HG03097 (cell line): Measurements from ENCODE around the gene NCAPH2.
"Not testable (repeated sequence)": the region's sequence is repeated elsewhere in the genome, so short reads cannot be mapped to it uniquely, and the experiment has no call there.

Experiments used
- ATAC-seq: cut with Tn5 transposase; IDR thresholded peaks from one replicate; pipeline ENCODE4 v1.9.1; 2021; ENCODE audit not compliant: unreplicated experiment, low FRiP score

NCAPH2 gene

GRCh38 chr22:50528682-50529415 is 20.8 kb downstream of the NCAPH2 start:
- no peak for ATAC-seq

- ATAC-seq = no peak
Observed at GRCh38 chr22:50529416-50529896, 21.4 kb downstream of the NCAPH2 start.

GRCh38 chr22:50529897-50530579 is 22.0 kb downstream of the NCAPH2 start, which contains the start of gene TYMP:
TSS of gene TYMP (minus strand) at chr22:50530012. CDS start at chr22:50529709, 303 bp downstream.
- no peak for ATAC-seq

GRCh38 chr22:50530580-50530876 is 22.5 kb downstream of the NCAPH2 start:
- ATAC-seq = no peak

- no peak for ATAC-seq
Observed at GRCh38 chr22:50530877-50531545, 23.0 kb downstream of the NCAPH2 start.

GRCh38 chr22:50531546-50531961 is 23.5 kb downstream of the NCAPH2 start:
- ATAC-seq = no peak

GRCh38 chr22:50531962-50532674 is 24.1 kb downstream of the NCAPH2 start:
- ATAC-seq = no peak

GRCh38 chr22:50532824-50533796 is 25.1 kb downstream of the NCAPH2 start:
- no peak for ATAC-seq

GRCh38 chr22:50533856-50534711 is 26.1 kb downstream of the NCAPH2 start:
- not testable (repeated sequence) for ATAC-seq

- ATAC-seq = no peak
Observed at GRCh38 chr22:50535113-50535512, 27.1 kb downstream of the NCAPH2 start.

GRCh38 chr22:50536226-50536625 is 28.2 kb downstream of the NCAPH2 start:
- ATAC-seq = no peak

- ATAC-seq = no peak
Observed at GRCh38 chr22:50537765-50538164, 29.7 kb downstream of the NCAPH2 start.

GRCh38 chr22:50540381-50540780 is 32.4 kb downstream of the NCAPH2 start:
- no peak for ATAC-seq

- not testable (repeated sequence) for ATAC-seq
Observed at GRCh38 chr22:50541667-50542026, 33.6 kb downstream of the NCAPH2 start.

- ATAC-seq = peak; percentile 32
Observed at GRCh38 chr22:50542416-50542927, 34.4 kb downstream of the NCAPH2 start.

GRCh38 chr22:50544078-50544745 is 36.2 kb downstream of the NCAPH2 start:
- ATAC-seq = no peak

GRCh38 chr22:50544746-50545253 is 36.8 kb downstream of the NCAPH2 start:
- ATAC-seq = no peak
